Activated effector memory CD4-positive, alpha-beta T cell treated with anti-CD3 and anti-CD28 coated beads, Interleukin-2, amount 50 U/mL, for 16 hours (primary cell): ENCODE results near the gene CXCL12.

Experiments
- DNase-seq: peaks from one replicate; pipeline ENCODE4 v3.0.0-alpha.2; 2020

CXCL12 gene

GRCh38 chr10:44361109-44361508 lies 23.8 kb downstream of the CXCL12 start:
- DNase-seq, result no peak

GRCh38 chr10:44358080-44358771 lies 26.7 kb downstream of the CXCL12 start:
- DNase-seq, result no peak

GRCh38 chr10:44357023-44357540 lies 27.8 kb downstream of the CXCL12 start:
- no peak for DNase-seq

DNA sequence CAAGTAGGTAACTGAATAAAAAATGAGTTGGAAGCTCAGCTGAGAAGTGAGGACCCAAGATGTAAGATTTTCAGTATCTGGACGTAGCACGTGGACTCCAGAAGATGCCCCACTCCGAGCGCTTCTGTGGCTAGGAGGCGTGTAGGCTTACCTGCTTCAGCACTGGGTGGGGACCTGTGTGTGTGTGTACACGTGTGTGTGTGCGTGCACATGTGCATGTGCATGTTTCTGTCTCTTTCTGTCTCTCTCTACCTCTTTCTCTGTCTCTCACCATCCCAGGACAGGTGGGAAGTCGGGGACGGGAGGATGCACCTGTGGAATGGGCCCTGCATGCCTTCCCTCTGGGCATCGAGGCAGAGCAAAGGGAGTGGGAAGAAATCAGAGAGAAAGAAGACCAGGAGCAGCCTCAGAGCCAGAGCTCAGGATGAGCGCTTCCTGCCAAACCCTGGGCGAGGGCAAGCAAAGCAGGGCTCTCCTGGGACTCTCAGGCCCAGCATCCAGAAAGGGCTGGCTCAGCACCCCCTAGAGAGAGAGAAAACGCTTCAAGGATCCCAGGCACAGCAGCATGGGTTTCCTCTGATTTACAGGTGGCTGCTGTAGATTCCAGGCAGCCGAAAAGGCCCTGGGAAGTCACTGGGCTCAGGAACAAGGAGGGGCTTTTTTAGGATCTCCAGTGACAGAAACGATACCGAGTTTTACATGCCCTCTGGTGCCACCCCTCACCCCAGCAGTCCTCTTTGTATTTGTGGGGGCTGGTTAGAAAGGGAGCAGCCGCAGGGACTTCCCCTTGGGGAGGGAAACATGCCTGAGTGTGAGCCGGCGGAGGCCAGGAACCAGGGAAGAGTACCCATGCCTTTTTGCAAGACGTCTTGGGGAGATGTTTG lies 28.5 kb downstream of the CXCL12 start:
- no peak for DNase-seq

GRCh38 chr10:44355630-44356029 lies 29.3 kb downstream of the CXCL12 start:
- no peak for DNase-seq

GRCh38 chr10:44354771-44355170 lies 30.1 kb downstream of the CXCL12 start:
- DNase-seq, result peak; percentile 6

DNA sequence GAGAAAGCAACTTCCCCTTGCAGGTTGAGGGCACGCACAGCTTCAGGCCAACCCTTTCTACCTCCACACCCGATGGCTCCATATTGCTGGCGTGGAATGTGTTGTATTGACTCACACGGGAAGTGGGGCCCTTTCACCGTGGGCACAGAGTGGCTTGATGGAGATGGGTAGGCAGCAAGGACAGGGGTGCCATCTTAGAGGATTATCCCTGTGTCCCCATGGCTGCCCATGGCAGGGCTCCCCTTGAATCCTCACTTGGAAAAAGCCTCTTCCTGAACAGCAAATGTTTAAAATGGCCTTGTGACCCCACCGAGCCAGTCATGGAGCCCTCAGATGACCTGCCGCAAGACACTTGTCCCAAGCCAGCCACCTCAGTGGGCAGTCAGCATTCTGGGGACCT lies 31.2 kb downstream of the CXCL12 start:
- DNase-seq, result peak; percentile 53

- DNase-seq, result no peak
Observed at GRCh38 chr10:44353128-44353390, 31.8 kb downstream of the CXCL12 start.

GRCh38 chr10:44352316-44353127 lies 32.4 kb downstream of the CXCL12 start:
- DNase-seq, result peak; percentile 48

- DNase-seq, result peak; percentile 55
Observed at GRCh38 chr10:44348496-44348895, 36.4 kb downstream of the CXCL12 start.

GRCh38 chr10:44347609-44348400 lies 37.1 kb downstream of the CXCL12 start:
- DNase-seq, result peak; percentile 50

DNA sequence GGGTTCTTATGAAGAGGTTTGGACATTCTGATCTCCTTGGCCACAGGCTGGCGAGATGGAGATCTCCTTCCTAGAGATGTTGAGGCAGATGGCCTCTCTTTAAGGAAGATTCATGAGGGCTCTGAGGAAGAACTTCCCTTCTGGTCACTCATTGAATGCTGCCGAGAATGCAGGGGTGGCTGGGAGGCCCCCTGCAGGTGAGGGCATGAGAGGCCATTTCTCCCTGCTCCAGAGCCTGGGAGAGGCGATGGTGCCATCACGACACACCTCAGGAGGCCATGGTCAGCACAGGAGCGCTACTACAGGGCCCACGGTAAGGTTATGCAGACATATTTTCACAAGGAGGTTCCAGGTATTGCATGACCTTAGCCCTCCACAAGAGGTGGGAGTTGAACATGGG lies 40.2 kb downstream of the CXCL12 start:
- DNase-seq, result no peak

DNA sequence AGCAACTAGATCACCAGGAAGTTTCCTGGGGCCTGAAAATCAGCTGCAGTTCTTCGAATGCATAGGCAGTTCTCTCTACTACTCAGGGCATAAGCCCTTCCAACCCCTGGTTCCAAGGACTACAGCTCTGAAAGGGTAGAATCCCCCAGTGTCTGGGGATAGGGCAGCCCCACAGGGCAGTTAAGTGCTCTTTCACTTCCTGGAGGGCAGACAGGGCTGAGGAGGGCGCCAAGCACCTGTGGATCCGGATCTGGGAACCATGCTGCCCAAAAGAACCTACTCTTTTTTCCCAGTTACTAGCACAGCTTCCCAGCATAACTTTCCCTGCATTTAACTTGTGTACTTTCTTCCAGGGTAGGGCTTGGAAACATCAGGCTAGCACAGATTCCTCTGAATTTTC lies 41.1 kb downstream of the CXCL12 start:
- DNase-seq, result no peak

DNA sequence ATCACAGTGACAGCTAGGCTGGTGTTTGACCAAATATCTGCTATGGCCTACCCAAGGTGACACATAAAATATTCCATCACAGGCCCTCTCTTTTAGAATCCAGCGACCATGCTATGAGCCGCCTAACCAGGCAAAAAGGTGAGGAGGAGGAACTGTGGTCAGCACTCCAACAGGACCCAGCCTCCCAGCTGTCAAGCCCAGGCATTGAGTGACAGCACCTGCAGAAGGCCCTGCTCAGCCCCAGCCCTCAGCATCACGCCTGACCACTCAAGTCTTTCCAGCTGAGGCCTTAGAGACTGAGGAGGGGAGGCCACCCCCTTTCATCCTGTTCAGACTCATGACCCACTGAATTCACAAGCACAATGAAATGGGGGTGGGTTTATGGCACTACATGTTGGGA lies 43.0 kb downstream of the CXCL12 start:
- DNase-seq, result no peak

GRCh38 chr10:44340557-44340956 lies 44.3 kb downstream of the CXCL12 start:
- DNase-seq, result no peak

GRCh38 chr10:44339218-44339617 lies 45.7 kb downstream of the CXCL12 start:
- DNase-seq, result no peak

DNA sequence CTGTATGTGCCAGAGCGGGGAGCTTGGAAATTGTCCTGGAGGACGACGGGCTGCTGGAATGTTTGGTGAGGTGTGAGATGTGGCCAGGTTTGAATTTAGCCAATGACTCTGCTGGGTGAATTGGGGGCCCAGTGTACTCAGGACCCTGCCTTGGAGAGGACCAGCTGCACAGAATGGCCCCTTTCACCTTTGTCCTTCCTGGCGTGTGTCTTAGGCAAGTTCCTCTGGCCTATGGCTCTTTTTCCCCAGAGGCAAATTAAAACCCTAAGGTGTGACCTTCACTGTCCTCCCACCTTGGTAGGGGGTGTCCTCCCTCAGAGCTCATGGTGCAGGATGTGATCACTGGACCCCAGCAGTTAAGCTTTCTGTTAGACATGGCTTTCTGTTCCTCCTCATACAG lies 47.8 kb downstream of the CXCL12 start:
- DNase-seq, result no peak

GRCh38 chr10:44335330-44336021 lies 49.4 kb downstream of the CXCL12 start:
- DNase-seq, result no peak

DNA sequence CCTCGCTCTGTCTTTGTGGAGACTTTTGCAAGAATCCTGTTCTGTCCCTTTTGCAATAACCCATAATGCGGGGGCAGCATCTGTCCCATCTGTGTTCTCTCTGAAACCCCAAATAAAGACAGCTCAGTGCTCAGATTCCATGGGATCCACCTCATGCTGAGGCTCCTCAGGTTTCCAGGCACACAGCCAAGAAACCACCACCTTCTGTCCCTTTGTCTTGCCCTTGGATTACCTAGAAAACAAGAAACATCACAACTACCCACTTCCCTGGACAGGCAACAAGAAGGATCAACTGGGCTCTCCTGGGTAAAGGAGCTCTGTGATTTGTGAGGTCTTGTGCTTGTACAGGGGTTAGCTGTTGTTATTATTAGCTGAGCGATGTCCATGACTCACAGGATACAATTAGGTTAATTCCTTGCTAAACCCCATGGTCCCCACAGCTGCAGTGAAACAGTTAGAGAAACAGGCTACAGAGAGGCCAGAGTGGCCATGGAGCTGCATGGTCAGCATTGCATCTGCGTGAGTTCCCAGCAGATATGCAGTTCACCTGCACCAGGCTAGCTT lies 50.2 kb downstream of the CXCL12 start:
- no peak for DNase-seq

- no peak for DNase-seq
Observed at GRCh38 chr10:44334091-44334490, 50.8 kb downstream of the CXCL12 start.

DNA sequence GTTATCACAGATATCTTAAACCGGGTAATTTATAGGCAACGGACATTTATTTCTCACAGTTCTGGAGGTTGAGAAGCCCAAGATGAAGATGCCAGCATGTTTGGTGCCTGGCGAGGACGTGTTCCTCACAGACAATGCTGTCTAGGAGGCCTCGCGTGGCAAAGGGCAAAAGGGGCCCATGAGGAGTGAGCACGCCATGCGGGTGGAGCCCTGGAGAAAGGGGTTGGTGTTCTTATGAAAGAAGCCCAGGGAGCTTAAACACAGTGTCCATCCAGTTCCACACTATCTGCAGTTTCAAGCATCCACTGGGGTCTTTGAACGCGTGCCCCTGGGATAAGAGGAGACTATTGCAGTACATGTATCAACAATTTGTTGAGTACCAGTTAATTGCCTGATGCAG lies 51.4 kb downstream of the CXCL12 start:
- no peak for DNase-seq

GRCh38 chr10:44332465-44332864 lies 52.4 kb downstream of the CXCL12 start:
- DNase-seq, result no peak
